Mucosa of descending colon (tissue), 3 donors: ENCODE measurements around the gene SHANK3. TPM values are rescaled to one million over a fixed set of nuclear protein-coding genes. Genes with fewer than 3 reads are reported as not detected.

Source experiments
- ATAC-seq: fragments of 200-7000 bp; cut with Tn5 transposase; one replicate; pipeline ENCODE4 v1.9.1; 2020; ENCODE audit warnings: mild to moderate bottlenecking, moderate library complexity
- DNase-seq, 3 donors: peaks; one replicate each; pipeline ENCODE4 v3.0.0-alpha.2; 2020
- H3K36me3 ChIP-seq: fragments of 200-600 bp; one replicate; pipeline ENCODE4 v1.8.0; 2021; ENCODE audit warnings: low read depth, mild to moderate bottlenecking
- H3K4me1 ChIP-seq: fragments of 200-600 bp; one replicate; pipeline ENCODE4 v1.8.0; 2021; ENCODE audit warnings: low read depth, mild to moderate bottlenecking
- H3K4me3 ChIP-seq: fragments of 200-600 bp; one replicate; pipeline ENCODE4 v1.8.0; 2021; ENCODE audit warnings: mild to moderate bottlenecking
- H3K9me3 ChIP-seq: fragments of 200-600 bp; one replicate; pipeline ENCODE4 v1.8.0; 2021; ENCODE audit warnings: mild to moderate bottlenecking
- intact Hi-C, 2 donors: fragments of 100-400 bp; cut with DNase I in 1 of 2; cut with micrococcal nuclease in 1 of 2; formaldehyde crosslinking; loops; one replicate each; pipeline versions ENCODE4 v1.11.0 to v1.11.1; 2022; cut with DNase I, micrococcal nuclease
- total RNA-seq, 3 donors: library from RNA; stranded (reverse); fragmentation: NEBNext Ultra II Directional in 2 of 3; extraction: Animal tissue kit (Norgen Biotek cat#: 25700) in 2 of 3; gene quantifications; one replicate each; pipeline versions ENCODE4 v1.2.1 to v1.2.4, GENCODE V29; 2021 to 2023
- TF ChIP-seq, protein P1 (sequence below): fragments of 200-600 bp; IDR thresholded peaks from one replicate; pipeline ENCODE4 v1.8.0; 2022; ENCODE audit warnings: antibody characterized with exemption, mild to moderate bottlenecking
- donor health status: DM: no; HTN: no; CAD: no; lungs with moderate emphysema.
- donor health status: DM: no; HTN: no; CAD: no.
- donor health status: DM: no; HTN: yes; CAD: no.

The SHANK3 gene
- total RNA-seq, 3 donors from 2014 or later, result 3.9 to 14.2 (median 7.1) TPM

GRCh38 chr22:50701076-50701419, 28.4 kb downstream of the SHANK3 start:
- Histone ChIP-seq H3K36me3 (no peaks in the 10 kb centered on the region), H3K4me3 (no peak overlapping the region), H3K4me1 (peaks cover 4% of the 10 kb centered on the region), H3K9me3 (no peaks in the 10 kb centered on the region)
- TF ChIP-seq, protein P1, sequence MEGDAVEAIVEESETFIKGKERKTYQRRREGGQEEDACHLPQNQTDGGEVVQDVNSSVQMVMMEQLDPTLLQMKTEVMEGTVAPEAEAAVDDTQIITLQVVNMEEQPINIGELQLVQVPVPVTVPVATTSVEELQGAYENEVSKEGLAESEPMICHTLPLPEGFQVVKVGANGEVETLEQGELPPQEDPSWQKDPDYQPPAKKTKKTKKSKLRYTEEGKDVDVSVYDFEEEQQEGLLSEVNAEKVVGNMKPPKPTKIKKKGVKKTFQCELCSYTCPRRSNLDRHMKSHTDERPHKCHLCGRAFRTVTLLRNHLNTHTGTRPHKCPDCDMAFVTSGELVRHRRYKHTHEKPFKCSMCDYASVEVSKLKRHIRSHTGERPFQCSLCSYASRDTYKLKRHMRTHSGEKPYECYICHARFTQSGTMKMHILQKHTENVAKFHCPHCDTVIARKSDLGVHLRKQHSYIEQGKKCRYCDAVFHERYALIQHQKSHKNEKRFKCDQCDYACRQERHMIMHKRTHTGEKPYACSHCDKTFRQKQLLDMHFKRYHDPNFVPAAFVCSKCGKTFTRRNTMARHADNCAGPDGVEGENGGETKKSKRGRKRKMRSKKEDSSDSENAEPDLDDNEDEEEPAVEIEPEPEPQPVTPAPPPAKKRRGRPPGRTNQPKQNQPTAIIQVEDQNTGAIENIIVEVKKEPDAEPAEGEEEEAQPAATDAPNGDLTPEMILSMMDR, result no peak
- intact Hi-C loops, result no loop called here
- ATAC-seq (no peak), DNase-seq (peak in 1 of 3 donors; percentile 12)

DNA sequence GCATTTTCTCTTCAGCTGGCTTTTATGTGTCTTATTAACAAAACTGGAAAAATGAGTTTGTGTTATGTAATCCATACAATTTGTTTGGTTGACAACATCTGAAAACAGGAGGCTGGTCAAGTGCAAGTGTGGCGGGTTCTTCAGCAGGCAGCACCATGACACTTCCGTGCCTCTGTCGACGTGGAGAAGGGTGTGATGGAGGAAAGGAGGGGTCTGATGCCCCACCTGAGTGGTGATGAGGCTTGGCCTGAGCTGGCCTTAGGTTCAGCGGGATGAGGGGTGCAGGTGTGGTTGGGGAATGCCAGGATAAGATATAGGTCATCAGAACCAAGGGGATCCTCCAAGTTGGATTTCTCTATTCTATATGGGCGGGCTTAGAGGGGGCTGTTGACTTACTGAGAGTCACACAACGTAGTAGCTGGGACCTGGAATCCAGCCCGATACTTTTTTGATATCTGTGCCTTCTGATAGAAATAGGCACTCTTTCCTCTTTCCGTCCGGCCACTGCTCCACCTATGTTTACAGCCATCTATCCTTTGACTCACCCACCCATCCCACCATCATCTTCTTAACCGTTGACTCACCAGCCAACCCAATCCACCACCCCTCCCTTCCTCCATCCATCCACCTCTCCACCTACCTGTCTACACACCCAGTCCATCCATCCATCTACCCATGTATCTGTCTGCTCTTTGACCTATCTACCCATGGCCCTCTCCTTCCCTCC, 29.0 kb downstream of the SHANK3 start:
- Histone ChIP-seq H3K4me3 (no peak overlapping the region), H3K36me3 (no peaks in the 10 kb centered on the region), H3K9me3 (no peaks in the 10 kb centered on the region), H3K4me1 (peaks cover 4% of the 10 kb centered on the region)
- peak in 1 of 3 donors; percentile 2 for DNase-seq
- intact Hi-C loops, result no loop called here
- no peak for ATAC-seq
- TF ChIP-seq, protein P1, result no peak

DNA sequence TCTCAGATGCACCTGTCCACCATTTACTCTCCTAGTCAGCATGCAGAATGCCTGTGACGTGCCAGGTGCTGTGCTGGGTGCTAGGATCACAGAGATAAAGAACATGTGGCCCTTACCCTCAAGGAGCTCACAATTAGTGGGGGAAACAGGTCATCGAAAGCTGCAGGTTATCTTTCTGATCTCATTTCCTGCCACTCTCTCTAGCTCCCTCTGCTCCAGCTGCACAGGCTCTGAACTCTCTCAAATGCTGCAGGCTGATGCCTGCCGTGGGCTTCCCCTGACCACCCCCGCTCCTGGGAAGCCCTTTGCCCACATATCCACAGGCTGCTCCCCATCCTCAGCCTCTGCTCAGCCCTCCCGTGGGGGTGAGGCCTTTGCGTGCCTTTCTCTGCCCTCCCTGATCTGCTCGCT, 29.6 kb downstream of the SHANK3 start:
- TF ChIP-seq, protein P1, result no peak
- Histone ChIP-seq H3K9me3 (no peaks in the 10 kb centered on the region), H3K4me1 (no peaks in the 10 kb centered on the region), H3K36me3 (no peaks in the 10 kb centered on the region), H3K4me3 (no peak overlapping the region)
- intact Hi-C loops, result no loop called here
- DNase-seq (peak in 1 of 3 donors; percentile 10), ATAC-seq (no peak)

DNA sequence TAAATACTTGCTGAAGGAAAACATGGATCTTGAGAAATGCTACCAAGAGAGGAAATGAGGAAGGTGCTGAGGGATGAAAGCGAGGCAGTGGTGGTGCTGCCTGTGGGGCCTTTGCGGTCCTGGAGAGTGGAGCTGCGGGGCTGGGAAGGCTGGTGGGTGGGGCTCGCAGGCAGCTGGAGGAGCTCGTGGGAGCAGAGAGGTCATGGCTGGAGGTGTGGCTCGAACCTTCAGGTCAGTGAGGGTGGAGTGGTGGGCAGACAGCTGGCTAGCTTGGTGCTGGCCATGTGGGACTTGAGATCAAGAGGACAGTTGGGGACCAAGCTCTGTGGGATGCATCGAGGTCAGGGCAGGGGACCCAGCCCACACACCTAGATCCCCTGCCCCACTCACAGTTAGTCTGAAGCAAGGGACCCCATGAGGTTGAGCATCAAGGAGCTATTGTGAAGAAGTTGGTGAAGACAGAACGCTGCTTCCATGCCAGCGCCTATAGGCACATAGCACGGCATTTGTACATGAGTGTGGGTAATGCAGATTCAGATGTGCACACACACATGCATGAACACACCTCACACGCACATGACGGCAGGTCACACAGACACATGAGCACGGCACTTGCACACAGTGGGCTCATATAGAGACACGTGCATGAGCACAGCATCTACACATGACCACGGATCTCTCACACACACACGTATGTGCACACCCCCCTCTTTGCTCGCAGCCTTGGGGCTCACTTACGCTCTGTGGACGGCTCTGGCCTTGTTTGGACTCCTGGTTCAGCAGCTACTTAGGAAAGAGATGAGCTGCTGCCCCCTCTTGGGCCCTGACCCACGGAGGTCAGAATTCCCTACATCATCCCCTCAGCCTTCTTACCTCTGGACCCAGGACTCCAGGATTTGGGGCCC, 30.4 kb downstream of the SHANK3 start:
- TF ChIP-seq, protein P1, result no peak
- DNase-seq (peak in 1 of 3 donors; percentile 13), ATAC-seq (no peak)
- no peaks in the 10 kb centered on the region for H3K4me1 ChIP-seq
- no peak overlapping the region for H3K4me3 ChIP-seq
- H3K9me3 ChIP-seq, result no peaks in the 10 kb centered on the region
- no peaks in the 10 kb centered on the region for H3K36me3 ChIP-seq
- intact Hi-C loops, result no loop called here

- DNase-seq (peak in 1 of 3 donors; percentile 7), ATAC-seq (no peak)
- TF ChIP-seq, protein P1, result no peak
- no peaks in the 10 kb centered on the region for H3K36me3 ChIP-seq
- H3K4me1 ChIP-seq, result no peaks in the 10 kb centered on the region
- H3K9me3 ChIP-seq, result no peaks in the 10 kb centered on the region
- no peak overlapping the region for H3K4me3 ChIP-seq
- intact Hi-C loops, result no loop called here
Measured at GRCh38 chr22:50703726-50704509, 31.3 kb downstream of the SHANK3 start.
